ENCODE data around the gene PLOD2. TPM values are rescaled to one million over a fixed set of nuclear protein-coding genes. Genes with fewer than 3 reads are reported as not detected.

Gene PLOD2
- total RNA-seq, result under 1 TPM in 1 of 2 experiments, not detected in 1; 0.40 TPM

DNA sequence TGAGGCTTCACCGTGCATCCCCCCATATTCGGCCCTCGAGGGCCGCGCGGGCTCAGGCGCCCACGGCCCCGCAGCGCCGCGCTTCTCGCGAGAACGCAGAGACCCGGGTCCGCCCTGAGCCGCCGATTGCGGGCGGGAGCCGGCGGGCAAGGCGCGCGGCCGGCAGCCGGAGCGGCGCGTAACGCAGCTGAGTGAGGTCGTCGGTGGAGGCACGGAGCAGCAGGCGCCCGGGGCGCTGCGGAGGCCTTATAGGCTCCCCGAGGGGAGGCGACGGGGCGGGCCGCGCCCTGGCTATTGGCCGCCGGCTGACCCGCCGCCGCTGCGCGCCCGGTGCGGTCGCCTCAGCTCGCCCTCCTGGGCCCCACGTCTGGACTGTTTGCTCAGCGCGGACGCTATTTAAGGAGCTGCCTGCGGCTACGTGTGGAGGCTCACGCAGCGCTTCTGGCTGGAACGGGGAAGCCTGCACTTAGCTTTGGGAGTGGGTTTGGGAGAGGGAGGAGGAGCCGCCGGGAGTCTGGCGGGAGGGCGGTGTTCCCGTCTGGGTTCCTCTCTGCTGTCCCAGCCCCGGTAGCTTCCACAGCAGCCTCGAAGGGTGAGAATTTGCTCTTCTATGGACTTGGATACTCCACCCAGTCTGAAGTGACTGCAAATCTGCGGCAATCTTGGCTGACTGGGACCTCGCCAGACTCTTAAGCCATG lies at the start of gene PLOD2:
TSS of gene PLOD2 (minus strand) at position 221 of the 699 bp plus-strand sequence. CDS start at position 26, 195 bp downstream.
- CTCF ChIA-PET, result no interaction called here
- Mint-ChIP-seq H3K4me3 (peak within 1 kb of the TSS; percentile 61), H3K36me3 (ENCODE audit: low read depth) (no peaks in the 10 kb centered on the region), H3K4me1 (ENCODE audit: low read depth) (peaks cover 15% of the 10 kb centered on the region), H3K27me3 (ENCODE audit: low read depth) (peaks cover 45% of the 10 kb centered on the region), H3K9me3 (ENCODE audit: insufficient read depth) (no peaks in the 10 kb centered on the region), H3K27ac (no peak within 1 kb of the TSS)
- POLR2A ChIA-PET, result no interaction called here
- DNase-seq (peak; percentile 28), ATAC-seq (peak; percentile 78)

GRCh38 chr3:146209371-146209770 lies 48.4 kb upstream of the PLOD2 start:
- no peak for ATAC-seq
- Mint-ChIP-seq H3K27ac (no peak overlapping the region), H3K36me3 (ENCODE audit: low read depth) (no peaks in the 10 kb centered on the region), H3K27me3 (ENCODE audit: low read depth) (peaks cover 15% of the 10 kb centered on the region), H3K4me3 (no peak overlapping the region), H3K9me3 (ENCODE audit: insufficient read depth) (no peaks in the 10 kb centered on the region), H3K4me1 (ENCODE audit: low read depth) (no peaks in the 10 kb centered on the region)
- no peak for DNase-seq
- ChIA-PET CTCF (no interaction called here), POLR2A (no interaction called here)

- DNase-seq (no peak), ATAC-seq (no peak)
- Mint-ChIP-seq H3K4me3 (no peak overlapping the region), H3K27me3 (ENCODE audit: low read depth) (peaks cover 11% of the 10 kb centered on the region), H3K9me3 (ENCODE audit: insufficient read depth) (no peaks in the 10 kb centered on the region), H3K36me3 (ENCODE audit: low read depth) (no peaks in the 10 kb centered on the region), H3K4me1 (ENCODE audit: low read depth) (no peaks in the 10 kb centered on the region), H3K27ac (no peak overlapping the region)
- ChIA-PET POLR2A (interaction anchor here (0.6 kb wide), 1 partner anchor 9 kb away, joined by 3 read pairs; no protein-coding TSS in a partner anchor), CTCF (interaction anchor here (2.3 kb wide), 1 partner anchor 14 kb away, joined by 11 read pairs; no protein-coding TSS in a partner anchor)
These were observed 42.8 kb upstream of the PLOD2 start for GRCh38 chr3:146203776-146204175.

- Mint-ChIP-seq H3K9me3 (ENCODE audit: insufficient read depth) (no peaks in the 10 kb centered on the region), H3K27ac (no peak overlapping the region), H3K36me3 (ENCODE audit: low read depth) (no peaks in the 10 kb centered on the region), H3K4me1 (ENCODE audit: low read depth) (no peaks in the 10 kb centered on the region), H3K4me3 (no peak overlapping the region), H3K27me3 (ENCODE audit: low read depth) (peaks cover 11% of the 10 kb centered on the region)
- DNase-seq (no peak), ATAC-seq (no peak)
- ChIA-PET POLR2A (no interaction called here), CTCF (interaction anchor here (0.7 kb wide), 1 partner anchor 11 kb away, joined by 4 read pairs; no protein-coding TSS in a partner anchor)
These were observed 39.7 kb upstream of the PLOD2 start for GRCh38 chr3:146200461-146201220.

DNA sequence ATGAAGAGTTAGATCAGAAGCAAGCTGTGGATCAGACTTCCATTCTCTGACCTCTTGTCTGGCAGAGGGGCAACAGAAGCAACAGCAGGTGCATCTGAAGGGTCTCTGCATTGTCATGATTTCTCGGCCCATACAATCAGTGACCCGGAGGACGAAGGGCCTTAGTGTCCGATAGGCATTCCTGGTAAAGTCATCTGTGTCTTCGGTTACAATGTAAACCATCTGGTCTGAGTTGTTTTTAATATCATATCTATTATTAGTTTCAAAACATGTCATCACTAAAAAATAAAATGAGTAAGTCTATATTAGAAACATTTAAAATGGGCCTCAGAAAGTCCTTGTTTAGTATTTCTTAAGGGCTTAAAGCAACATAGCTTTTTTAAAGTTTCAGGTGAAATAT lies 38.8 kb upstream of the PLOD2 start:
- no peak for DNase-seq
- Mint-ChIP-seq H3K4me1 (ENCODE audit: low read depth) (no peaks in the 10 kb centered on the region), H3K4me3 (no peak overlapping the region), H3K36me3 (ENCODE audit: low read depth) (no peaks in the 10 kb centered on the region), H3K9me3 (ENCODE audit: insufficient read depth) (no peaks in the 10 kb centered on the region), H3K27me3 (ENCODE audit: low read depth) (peaks cover 11% of the 10 kb centered on the region), H3K27ac (no peak overlapping the region)
- ATAC-seq, result no peak
- POLR2A ChIA-PET, result no interaction called here
- CTCF ChIA-PET, result no interaction called here

- ChIA-PET POLR2A (interaction anchor here (0.8 kb wide), 1 partner anchor 553 kb away, joined by 4 read pairs; no protein-coding TSS in a partner anchor), CTCF (interaction anchor here (0.9 kb wide), 1 partner anchor 8 kb away, joined by 3 read pairs; no protein-coding TSS in a partner anchor)
- no peak for ATAC-seq
These were observed 35.8 kb upstream of the PLOD2 start for GRCh38 chr3:146196789-146197188.

DNA sequence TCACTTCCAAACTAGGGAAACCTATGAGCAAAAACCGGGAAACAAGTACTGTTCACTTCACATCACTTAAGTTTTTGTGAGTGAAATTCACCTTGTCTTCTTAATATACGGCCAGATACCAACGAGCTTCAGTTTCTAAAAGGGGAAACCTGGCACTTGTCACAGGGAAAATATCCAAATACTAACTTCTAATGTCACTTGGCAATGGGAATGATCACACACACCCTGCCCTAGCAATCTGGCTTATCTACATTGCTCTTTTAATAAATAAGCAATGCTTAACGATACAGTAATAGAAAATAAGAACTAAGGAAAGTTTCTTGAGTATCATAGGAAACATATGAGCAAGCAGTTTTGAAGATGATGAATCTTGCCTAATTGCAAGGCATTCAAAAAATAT lies 34.6 kb upstream of the PLOD2 start:
- peaks cover 5% of the 10 kb centered on the region for H3K27me3 Mint-ChIP-seq (ENCODE audit: low read depth)
- ChIA-PET POLR2A (no interaction called here), CTCF (no interaction called here)
- ATAC-seq, result no peak
- no peaks in the 10 kb centered on the region for H3K9me3 Mint-ChIP-seq (ENCODE audit: insufficient read depth)
- H3K4me1 Mint-ChIP-seq (ENCODE audit: low read depth), result no peaks in the 10 kb centered on the region
- H3K4me3 Mint-ChIP-seq, result no peak overlapping the region
- no peak overlapping the region for H3K27ac Mint-ChIP-seq
- no peak for DNase-seq
- H3K36me3 Mint-ChIP-seq (ENCODE audit: low read depth), result no peaks in the 10 kb centered on the region

More at GRCh38 chr3:146196789-146197188, 35.8 kb upstream of the PLOD2 start:
- Mint-ChIP-seq H3K27me3 (ENCODE audit: low read depth) (peaks cover 5% of the 10 kb centered on the region), H3K4me3 (no peak overlapping the region), H3K4me1 (ENCODE audit: low read depth) (no peaks in the 10 kb centered on the region), H3K27ac (no peak overlapping the region), H3K9me3 (ENCODE audit: insufficient read depth) (no peaks in the 10 kb centered on the region), H3K36me3 (ENCODE audit: low read depth) (no peaks in the 10 kb centered on the region)
- DNase-seq, result no peak

GRCh38 chr3:146195030-146195429 lies 34.0 kb upstream of the PLOD2 start:
- ChIA-PET POLR2A (interaction anchor here (0.6 kb wide), 1 partner anchor 8 kb away, joined by 3 read pairs; no protein-coding TSS in a partner anchor), CTCF (no interaction called here)
- H3K4me1 Mint-ChIP-seq (ENCODE audit: low read depth), result no peaks in the 10 kb centered on the region
- DNase-seq (no peak), ATAC-seq (no peak)
- H3K27me3 Mint-ChIP-seq (ENCODE audit: low read depth), result peaks cover 5% of the 10 kb centered on the region
- H3K4me3 Mint-ChIP-seq, result no peak overlapping the region
- H3K9me3 Mint-ChIP-seq (ENCODE audit: insufficient read depth), result no peaks in the 10 kb centered on the region
- H3K36me3 Mint-ChIP-seq (ENCODE audit: low read depth), result no peaks in the 10 kb centered on the region
- no peak overlapping the region for H3K27ac Mint-ChIP-seq

DNA sequence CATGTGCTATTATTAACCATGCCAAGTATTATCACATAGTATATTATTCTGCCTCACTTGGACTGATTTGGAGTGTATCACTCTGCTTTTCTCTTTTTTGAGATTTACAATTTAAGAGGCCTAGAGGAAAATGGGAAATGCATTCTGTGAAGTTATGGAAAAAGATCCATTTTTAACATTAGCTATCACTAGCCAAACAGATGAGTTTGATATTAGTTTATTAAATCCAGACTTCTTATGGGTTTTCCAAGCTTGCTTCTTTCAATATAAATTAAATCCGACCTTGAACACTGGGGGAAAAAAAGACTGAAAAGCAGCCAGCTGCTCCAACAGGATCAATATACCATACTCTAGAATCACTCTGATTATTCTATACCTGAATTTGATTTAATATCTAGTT lies 30.1 kb upstream of the PLOD2 start:
- DNase-seq (no peak), ATAC-seq (no peak)
- H3K4me3 Mint-ChIP-seq, result no peak overlapping the region
- no peak overlapping the region for H3K27ac Mint-ChIP-seq
- no peaks in the 10 kb centered on the region for H3K4me1 Mint-ChIP-seq (ENCODE audit: low read depth)
- ChIA-PET CTCF (interaction anchor here (0.6 to 5.1 kb wide), 4 partner anchors 92 to 390 kb away, joined by 3 to 30 read pairs (median 10); no protein-coding TSS in a partner anchor), POLR2A (no interaction called here)
- H3K27me3 Mint-ChIP-seq (ENCODE audit: low read depth), result peaks cover 4% of the 10 kb centered on the region
- no peaks in the 10 kb centered on the region for H3K36me3 Mint-ChIP-seq (ENCODE audit: low read depth)
- H3K9me3 Mint-ChIP-seq (ENCODE audit: insufficient read depth), result no peaks in the 10 kb centered on the region

DNA sequence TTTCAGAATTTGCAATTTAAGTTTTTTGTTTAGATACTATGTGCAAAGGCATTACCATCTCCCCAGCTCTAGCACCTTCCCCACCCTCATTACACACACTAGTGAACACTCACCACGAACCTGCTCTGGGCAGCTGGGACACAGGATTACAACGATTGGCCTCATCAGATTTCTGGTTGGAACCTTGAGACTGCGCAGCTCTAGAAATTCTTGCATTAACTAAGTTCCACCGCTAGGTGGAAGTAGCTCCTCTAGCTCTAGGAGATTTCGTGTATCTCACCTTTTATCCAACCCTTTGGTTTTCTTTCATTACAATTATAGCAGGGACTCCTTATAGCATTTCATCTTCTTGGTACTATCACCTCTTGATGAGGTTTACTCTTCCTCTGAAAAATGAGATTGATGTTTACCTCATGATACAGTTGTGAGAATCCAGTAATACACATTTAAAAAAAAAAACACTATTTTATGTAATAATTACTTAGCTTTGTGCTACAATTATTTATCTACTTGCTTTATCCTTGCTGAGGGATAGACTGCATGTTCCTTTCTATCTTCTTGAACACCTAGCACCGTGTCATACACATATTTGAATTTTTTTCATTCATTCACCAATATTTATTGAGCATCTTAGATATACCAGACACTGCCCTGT lies 28.7 kb upstream of the PLOD2 start:
- no peak overlapping the region for H3K4me3 Mint-ChIP-seq
- POLR2A ChIA-PET, result no interaction called here

DNA sequence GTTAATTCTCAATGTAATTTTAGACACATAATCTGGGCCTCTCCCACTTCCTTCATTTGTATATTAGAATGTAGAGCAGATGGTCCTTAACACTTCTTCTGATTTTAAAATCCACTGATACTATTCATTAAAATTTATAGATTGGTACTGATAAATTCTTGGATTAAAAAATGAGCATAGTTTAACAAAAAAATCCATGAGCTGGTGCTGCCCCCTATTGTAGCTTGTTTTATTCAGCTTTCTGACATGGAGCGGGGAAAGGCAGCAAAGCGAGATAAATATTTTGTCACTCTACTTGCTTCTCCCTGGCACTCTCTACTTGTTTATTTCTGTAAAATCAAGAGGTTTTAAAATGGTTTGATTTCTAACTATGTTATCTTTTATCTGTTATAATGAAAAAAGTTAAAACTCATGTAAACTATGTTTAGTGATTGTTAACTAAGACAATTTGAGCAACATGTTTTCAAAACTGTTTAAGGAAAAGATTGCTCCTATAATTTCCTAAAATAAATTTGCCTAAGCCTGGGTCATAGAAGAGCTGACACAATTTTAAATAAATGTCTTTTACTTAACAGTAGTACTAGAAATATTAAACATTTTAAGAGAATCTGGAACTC lies 26.5 kb upstream of the PLOD2 start:
- Mint-ChIP-seq H3K4me3 (no peak overlapping the region), H3K27me3 (ENCODE audit: low read depth) (peaks cover 7% of the 10 kb centered on the region), H3K4me1 (ENCODE audit: low read depth) (no peaks in the 10 kb centered on the region), H3K9me3 (ENCODE audit: insufficient read depth) (no peaks in the 10 kb centered on the region), H3K27ac (no peak overlapping the region), H3K36me3 (ENCODE audit: low read depth) (no peaks in the 10 kb centered on the region)
- ATAC-seq, result no peak
- POLR2A ChIA-PET, result no interaction called here
- CTCF ChIA-PET, result interaction anchor here (0.6 to 5.1 kb wide), 7 partner anchors 10 to 407 kb away, joined by 3 to 30 read pairs (median 3); no protein-coding TSS in a partner anchor
- DNase-seq, result no peak

More for the DNA sequence above, 28.7 kb upstream of the PLOD2 start:
- Mint-ChIP-seq H3K4me1 (ENCODE audit: low read depth) (no peaks in the 10 kb centered on the region), H3K36me3 (ENCODE audit: low read depth) (no peaks in the 10 kb centered on the region), H3K27ac (no peak overlapping the region), H3K9me3 (ENCODE audit: insufficient read depth) (no peaks in the 10 kb centered on the region), H3K27me3 (ENCODE audit: low read depth) (peaks cover 4% of the 10 kb centered on the region)
- ATAC-seq, result peak; percentile 87
- peak; percentile 25 for DNase-seq
- CTCF ChIA-PET, result interaction anchor here (0.9 to 5.1 kb wide), 21 partner anchors 8 to 449 kb away, joined by 3 to 30 read pairs (median 4); no protein-coding TSS in a partner anchor

Data from activated CD8-positive, alpha-beta T cell treated with anti-CD3 and anti-CD28 coated beads, Interleukin-2, amount 10 ng/mL, durations not matched to agents 7 days and 5 days (primary cell).